Erythroblast (primary cell): ENCODE measurements around the gene POR.
"Not testable (repeated sequence)": the region's sequence is repeated elsewhere in the genome, so short reads cannot be mapped to it uniquely, and the experiment has no call there.

Source experiments
- DNase-seq, 2 experiments: peaks; one replicate each; lab custom pipeline; 2025; lab: John Stamatoyannopoulos, UW
- GATA1 ChIP-seq: IDR thresholded peaks from 2 replicates; pipeline ENCODE4 v1.6.1; 2011; ENCODE audit warnings: low read depth, mild to moderate bottlenecking, control low read depth, low read length, moderate library complexity
- POLR2A ChIP-seq: IDR thresholded peaks from 2 replicates; pipeline ENCODE4 v1.6.1; 2011; ENCODE audit warnings: mild to moderate bottlenecking, low read length

POR gene

DNA sequence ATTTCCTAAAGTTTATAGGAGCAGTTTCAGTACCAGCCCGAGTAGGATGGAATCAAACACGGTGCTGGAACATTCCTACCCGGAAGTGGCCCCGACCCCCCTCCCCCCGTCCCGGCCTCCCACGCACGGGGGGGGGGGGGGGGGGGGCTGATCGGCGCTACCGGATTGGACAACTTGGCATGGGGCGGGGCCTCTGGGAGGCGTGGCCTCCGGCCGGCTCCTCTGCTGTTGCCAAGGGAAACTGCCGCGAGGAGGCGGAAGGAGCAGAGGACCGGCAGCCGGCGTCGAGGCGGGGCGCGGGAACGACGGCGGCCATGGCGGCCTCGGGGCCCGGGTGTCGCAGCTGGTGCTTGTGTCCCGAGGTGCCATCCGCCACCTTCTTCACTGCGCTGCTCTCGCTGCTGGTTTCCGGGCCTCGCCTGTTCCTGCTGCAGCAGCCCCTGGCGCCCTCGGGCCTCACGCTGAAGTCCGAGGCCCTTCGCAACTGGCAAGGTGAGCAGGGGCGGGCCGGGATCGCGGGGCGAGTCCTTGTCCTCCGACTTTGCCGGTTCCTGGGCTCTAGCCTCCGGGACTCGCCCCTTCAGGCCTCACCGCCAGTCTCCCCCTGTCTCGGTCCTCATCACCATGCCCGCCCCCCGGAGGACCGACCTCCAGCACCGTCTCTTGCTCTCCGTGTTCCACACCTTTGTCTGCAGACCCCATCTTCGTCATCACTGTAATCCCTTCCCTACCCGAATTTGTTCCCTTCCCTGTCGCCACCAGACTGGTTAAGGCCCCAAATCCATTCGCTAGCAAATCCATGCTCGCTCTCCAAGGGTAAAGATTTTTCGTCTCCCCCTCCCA, 36.0 kb upstream of the POR start, which contains the start of gene RHBDD2:
Gene RHBDD2, plus strand, starts transcription at position 266 of the 843 bp plus-strand sequence. Its CDS starts 49 bp downstream, at position 315.
- TF ChIP-seq GATA1 (no peak), POLR2A (peak; percentile 78)
- peak; percentile 92 to 95 for DNase-seq

- TF ChIP-seq GATA1 (no peak), POLR2A (no peak)
- peak; percentile 52 to 58 for DNase-seq
Measured at GRCh38 chr7:75879771-75880184, 35.2 kb upstream of the POR start.

DNA sequence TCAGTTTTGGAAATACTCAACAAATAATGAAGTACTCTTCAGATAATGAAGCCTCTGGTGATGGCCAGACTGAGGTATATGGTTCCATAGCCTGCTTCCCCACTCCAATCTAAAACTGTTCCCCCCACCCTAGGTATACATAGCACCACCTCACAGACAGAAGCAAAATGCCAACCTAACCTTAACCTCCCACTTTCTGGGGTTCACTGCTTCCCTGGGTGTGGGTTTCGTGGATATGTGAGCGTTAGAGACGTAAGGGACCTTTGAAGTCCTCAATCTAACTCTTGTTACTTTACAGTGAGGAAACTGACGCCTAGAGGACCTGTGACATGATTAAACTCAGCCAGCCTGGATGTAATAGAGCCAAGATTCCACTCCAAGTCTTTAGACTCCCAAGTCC, 34.7 kb upstream of the POR start:
- no peak for DNase-seq
- TF ChIP-seq GATA1 = no peak
- no peak for TF ChIP-seq POLR2A

DNA sequence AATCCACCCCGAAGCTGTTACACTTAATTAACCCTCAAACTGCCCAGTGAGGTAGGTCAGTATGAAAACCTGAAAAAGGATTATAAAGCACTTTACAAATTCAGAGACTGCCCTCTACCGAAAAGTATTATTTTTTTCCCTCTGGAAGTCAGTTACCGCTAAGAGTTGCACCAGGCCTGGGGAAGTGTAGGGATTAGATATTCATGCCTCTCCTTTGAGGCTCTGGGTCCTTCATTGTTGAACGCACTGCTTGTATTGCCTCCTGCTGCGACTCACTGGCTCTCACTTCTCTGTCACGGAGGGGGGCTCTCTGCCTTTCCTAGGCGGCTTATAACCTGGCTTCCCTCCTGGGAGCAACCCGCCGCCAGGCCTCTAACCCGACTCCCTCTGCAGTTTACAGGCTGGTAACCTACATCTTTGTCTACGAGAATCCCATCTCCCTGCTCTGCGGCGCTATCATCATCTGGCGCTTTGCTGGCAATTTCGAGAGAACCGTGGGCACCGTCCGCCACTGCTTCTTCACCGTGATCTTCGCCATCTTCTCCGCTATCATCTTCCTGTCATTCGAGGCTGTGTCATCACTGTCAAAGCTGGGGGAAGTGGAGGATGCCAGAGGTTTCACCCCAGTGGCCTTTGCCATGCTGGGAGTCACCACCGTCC, 33.4 kb upstream of the POR start:
- DNase-seq = no peak
- TF ChIP-seq GATA1 = no peak

DNA sequence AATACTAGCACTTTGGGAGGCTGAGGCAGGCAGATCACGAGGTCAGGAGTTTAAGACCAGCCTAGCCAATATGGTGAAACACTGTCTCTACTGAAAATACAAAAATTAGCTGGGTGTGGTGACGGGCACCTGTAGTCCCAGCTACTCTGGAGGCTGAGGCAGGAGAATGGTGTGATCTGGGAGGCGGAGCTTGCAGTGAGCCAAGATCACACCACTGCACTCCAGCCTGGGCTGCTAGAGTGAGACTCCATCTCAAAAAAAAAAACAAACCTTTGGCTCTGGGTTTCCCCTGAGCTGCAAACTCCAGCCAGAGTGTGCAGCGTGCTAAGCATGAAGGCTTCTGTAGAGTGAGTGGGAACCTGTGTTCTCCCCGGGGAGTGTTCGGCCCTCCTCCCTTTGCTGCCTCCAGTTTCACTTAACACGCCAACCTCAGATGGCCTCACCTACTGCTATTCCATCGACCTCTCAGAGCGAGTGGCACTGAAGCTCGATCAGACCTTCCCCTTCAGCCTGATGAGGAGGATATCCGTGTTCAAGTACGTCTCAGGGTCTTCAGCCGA, 31.6 kb upstream of the POR start:
- not testable (repeated sequence) for DNase-seq

DNA sequence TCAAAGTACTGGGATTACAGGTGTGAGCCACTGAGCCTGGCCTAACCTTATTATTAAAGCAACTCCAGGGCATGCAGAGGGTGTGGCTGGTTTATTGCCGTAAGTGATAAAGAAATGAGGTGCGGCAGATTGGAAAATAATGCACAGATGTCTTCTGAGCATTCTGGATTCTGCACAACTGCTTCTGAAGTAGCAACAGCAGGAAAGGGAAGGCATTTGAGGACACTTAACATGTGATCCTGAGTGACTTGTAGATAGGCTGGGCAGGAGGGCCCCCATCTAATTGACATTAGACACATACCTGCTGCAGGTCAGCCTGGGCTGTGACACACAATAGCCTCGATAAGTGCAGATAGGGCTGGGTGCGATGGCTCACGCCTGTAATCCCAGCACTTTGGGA, 30.5 kb upstream of the POR start:
- peak; percentile 36 to 77 for DNase-seq
- TF ChIP-seq POLR2A (no peak), GATA1 (no peak)

DNA sequence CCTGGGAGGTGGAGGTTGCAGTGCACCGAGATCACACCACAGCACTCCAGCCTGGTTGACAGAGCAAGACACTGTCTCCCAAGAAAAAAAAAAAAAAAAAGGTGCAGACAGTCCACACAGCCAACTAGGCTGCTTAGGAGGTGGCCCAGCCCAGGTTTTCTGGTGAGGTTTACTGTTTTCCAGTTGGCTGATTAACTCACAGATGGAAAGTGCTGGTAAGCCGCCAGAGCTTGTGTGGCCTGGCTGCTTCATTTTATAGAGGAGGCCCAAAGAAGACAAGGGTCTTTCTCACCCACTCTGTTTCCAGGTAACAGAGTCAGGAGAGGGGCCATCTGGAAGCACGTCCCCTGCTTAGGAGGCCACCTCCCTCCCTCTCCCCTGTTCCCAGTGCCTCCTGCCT, 29.9 kb upstream of the POR start:
- DNase-seq = no peak
- TF ChIP-seq POLR2A (peak; percentile 11), GATA1 (no peak)

DNA sequence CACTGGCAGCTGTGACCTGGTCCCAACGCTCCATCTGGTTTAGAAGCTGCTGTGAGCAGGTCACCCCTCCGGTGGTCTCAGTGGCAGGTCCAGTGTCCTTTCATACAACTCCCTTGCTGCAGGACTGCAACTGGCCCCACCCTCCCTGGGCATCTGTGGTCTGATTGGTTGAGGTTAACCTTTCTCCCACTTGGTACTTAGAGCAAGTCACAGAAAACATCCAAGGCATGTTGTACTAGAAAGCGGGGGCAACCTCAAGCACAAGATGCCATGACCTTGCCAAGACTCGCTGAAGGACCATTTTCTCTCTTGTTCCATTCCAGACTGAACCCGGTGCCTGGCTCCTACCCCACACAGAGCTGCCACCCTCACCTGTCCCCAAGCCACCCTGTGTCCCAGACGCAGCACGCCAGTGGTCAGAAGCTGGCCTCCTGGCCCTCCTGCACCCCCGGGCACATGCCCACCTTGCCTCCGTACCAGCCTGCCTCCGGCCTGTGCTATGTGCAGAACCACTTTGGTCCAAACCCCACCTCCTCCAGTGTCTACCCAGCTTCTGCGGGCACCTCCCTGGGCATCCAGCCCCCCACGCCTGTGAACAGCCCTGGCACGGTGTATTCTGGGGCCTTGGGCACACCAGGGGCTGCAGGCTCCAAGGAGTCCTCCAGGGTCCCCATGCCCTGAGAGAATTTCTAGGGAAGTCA, 27.1 kb upstream of the POR start:
- no peak for TF ChIP-seq GATA1
- TF ChIP-seq POLR2A = no peak
- DNase-seq = no peak

GRCh38 chr7:75888464-75889222, 26.3 kb upstream of the POR start:
- no peak for DNase-seq
- no peak for TF ChIP-seq POLR2A
- TF ChIP-seq GATA1 = no peak

GRCh38 chr7:75889223-75889825, 25.6 kb upstream of the POR start:
- DNase-seq = no peak
- TF ChIP-seq GATA1 = no peak
- TF ChIP-seq POLR2A = no peak

DNA sequence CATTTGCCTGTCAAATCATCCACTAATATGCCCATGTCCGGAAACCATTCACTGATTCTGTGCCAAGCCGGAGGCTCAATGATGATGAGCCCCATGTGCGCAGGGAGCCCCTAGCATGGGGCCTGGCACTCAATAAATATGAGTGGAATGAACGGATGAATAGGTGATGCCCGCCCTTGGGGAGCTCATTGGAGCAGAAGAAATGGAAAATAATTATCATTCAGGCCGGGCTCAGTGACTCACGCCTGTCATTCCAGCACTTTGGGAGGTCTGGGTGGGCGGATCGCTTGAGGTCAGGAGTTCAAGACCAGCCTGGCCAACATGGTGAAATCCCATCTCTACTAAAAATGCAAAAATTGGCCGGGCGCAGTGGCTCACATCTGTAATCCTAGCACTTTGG, 25.1 kb upstream of the POR start:
- no peak for DNase-seq
- no peak for TF ChIP-seq POLR2A
- TF ChIP-seq GATA1 = no peak

- DNase-seq = not testable (repeated sequence)
Measured at GRCh38 chr7:75891237-75891636, 23.7 kb upstream of the POR start.
